ENCODE data around the gene IP6K2.

DNA sequence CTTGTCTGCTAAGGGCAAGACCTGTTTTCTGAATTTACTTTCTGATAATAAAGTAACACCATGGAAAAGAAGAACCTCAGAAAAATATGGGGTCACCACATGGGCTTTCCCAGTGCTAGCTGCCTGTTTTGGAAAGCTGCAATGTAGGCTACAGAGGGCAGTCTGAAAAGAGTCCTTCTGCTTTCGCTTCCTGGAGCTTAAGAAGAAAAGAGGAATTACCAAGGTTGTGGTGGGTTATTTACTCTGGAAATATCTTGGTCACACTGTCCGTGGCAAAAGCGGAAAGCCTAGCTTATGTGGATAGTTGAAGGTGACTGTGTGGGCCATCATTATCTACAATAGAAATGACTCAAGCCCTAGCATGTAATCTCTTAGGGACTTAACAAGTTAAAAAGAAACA lies 31.7 kb upstream of the IP6K2 start:
- TF ChIP-seq, protein P1, sequence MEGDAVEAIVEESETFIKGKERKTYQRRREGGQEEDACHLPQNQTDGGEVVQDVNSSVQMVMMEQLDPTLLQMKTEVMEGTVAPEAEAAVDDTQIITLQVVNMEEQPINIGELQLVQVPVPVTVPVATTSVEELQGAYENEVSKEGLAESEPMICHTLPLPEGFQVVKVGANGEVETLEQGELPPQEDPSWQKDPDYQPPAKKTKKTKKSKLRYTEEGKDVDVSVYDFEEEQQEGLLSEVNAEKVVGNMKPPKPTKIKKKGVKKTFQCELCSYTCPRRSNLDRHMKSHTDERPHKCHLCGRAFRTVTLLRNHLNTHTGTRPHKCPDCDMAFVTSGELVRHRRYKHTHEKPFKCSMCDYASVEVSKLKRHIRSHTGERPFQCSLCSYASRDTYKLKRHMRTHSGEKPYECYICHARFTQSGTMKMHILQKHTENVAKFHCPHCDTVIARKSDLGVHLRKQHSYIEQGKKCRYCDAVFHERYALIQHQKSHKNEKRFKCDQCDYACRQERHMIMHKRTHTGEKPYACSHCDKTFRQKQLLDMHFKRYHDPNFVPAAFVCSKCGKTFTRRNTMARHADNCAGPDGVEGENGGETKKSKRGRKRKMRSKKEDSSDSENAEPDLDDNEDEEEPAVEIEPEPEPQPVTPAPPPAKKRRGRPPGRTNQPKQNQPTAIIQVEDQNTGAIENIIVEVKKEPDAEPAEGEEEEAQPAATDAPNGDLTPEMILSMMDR (IDR thresholded peaks at IDR 0.05; ENCODE audit: low read depth, low read length, poor library complexity, severe bottlenecking): no peak
- no peak for TF ChIP-seq EZH2phosphoT487 (IDR thresholded peaks at IDR 0.05; ENCODE audit: borderline replicate concordance, low read length)
